WI38 (cell line): ENCODE measurements around the gene NSDHL.
"Not testable (repeated sequence)": the region's sequence is repeated elsewhere in the genome, so short reads cannot be mapped to it uniquely, and the experiment has no call there.

ENCODE experiments used
- H3K4me3 ChIP-seq: 2 replicates; pipeline ENCODE4 v1.5.1; 2011; ENCODE audit warnings: low read depth, mild to moderate bottlenecking, control low read depth, low read length
- CTCF ChIP-seq: IDR thresholded peaks from 2 replicates; pipeline ENCODE4 v1.5.1; 2012; ENCODE audit warnings: low read depth, mild to moderate bottlenecking, control low read depth, low read length

Gene NSDHL

GRCh38 chrX:152824841-152825374, 6.0 kb upstream of the NSDHL start:
- no peak for TF ChIP-seq CTCF
- H3K4me3 ChIP-seq, result no peak overlapping the region

GRCh38 chrX:152831391-152831790, 528 bp downstream of the NSDHL start:
- no peak for TF ChIP-seq CTCF
- peak overlapping the region; percentile 62 for H3K4me3 ChIP-seq

GRCh38 chrX:152832520-152832919, 1.7 kb downstream of the NSDHL start:
- no peak for TF ChIP-seq CTCF
- H3K4me3 ChIP-seq, result no peak overlapping the region

GRCh38 chrX:152833378-152833777, 2.5 kb downstream of the NSDHL start:
- no peak overlapping the region for H3K4me3 ChIP-seq
- no peak for TF ChIP-seq CTCF

GRCh38 chrX:152835470-152835869, 4.6 kb downstream of the NSDHL start:
- H3K4me3 ChIP-seq, result not testable (repeated sequence)

GRCh38 chrX:152842772-152843338, 12.0 kb downstream of the NSDHL start:
- TF ChIP-seq CTCF, result no peak
- H3K4me3 ChIP-seq, result no peak overlapping the region

- no peak overlapping the region for H3K4me3 ChIP-seq
- TF ChIP-seq CTCF, result no peak
These were observed 13.0 kb downstream of the NSDHL start for GRCh38 chrX:152843852-152844251.

- no peak overlapping the region for H3K4me3 ChIP-seq
- TF ChIP-seq CTCF, result no peak
These were observed 13.4 kb downstream of the NSDHL start for GRCh38 chrX:152844256-152844655.
